Left ventricle myocardium superior (tissue), 1 donor: ENCODE results near the gene AP3D1. TPM values are rescaled to one million over a fixed set of nuclear protein-coding genes. Genes with fewer than 3 reads are reported as not detected.

Source experiments
- ATAC-seq: fragments of 200-7000 bp; cut with Tn5 transposase; one replicate; pipeline ENCODE4 v1.9.1; 2020; ENCODE audit warnings: mild to moderate bottlenecking, moderate library complexity
- DNase-seq: peaks from one replicate; pipeline ENCODE4 v3.0.0-alpha.2; 2020
- intact Hi-C: fragments of 100-400 bp; cut with micrococcal nuclease; formaldehyde crosslinking; loops from one replicate; pipeline ENCODE4 v1.11.0; 2022
- total RNA-seq: library from RNA; stranded (reverse); fragmentation: NEBNext Ultra II Directional; extraction: Animal tissue kit (Norgen Biotek cat#: 25700); gene quantifications from one replicate; pipeline ENCODE4 v1.2.1, GENCODE V29; 2021
- donor health status: DM: no; HTN: yes; CAD: no; lungs with severe emphysema.

AP3D1 gene
- total RNA-seq, 1 donor from 2014 or later, result 78.2 TPM

GRCh38 chr19:2058570-2059421 is 92.6 kb downstream of the AP3D1 start:
- intact Hi-C loops, result no loop called here
- ATAC-seq (no peak), DNase-seq (no peak)

- ATAC-seq, result no peak
- DNase-seq, result no peak
- intact Hi-C loops, result no loop called here
These were observed 93.6 kb downstream of the AP3D1 start for GRCh38 chr19:2057484-2058469.

DNA sequence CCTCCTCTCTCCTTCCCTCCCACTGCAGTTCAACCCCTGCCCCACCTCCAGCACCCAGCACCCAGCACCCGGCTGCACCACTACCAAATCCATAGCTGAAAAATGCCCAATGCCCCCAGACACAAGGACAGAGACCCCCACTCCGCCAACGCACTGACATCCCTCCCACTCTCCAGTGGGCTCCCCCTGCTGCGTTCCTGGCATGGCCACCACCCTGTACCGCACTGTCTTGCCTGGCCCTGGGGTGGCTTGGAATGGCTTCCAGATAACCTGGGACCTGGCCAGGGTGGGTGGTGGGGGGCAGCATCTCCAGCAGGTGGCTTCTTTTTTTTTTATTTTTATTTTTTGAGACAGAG is 94.6 kb downstream of the AP3D1 start:
- DNase-seq (peak; percentile 47), ATAC-seq (no peak)
- intact Hi-C loops, result no loop called here

DNA sequence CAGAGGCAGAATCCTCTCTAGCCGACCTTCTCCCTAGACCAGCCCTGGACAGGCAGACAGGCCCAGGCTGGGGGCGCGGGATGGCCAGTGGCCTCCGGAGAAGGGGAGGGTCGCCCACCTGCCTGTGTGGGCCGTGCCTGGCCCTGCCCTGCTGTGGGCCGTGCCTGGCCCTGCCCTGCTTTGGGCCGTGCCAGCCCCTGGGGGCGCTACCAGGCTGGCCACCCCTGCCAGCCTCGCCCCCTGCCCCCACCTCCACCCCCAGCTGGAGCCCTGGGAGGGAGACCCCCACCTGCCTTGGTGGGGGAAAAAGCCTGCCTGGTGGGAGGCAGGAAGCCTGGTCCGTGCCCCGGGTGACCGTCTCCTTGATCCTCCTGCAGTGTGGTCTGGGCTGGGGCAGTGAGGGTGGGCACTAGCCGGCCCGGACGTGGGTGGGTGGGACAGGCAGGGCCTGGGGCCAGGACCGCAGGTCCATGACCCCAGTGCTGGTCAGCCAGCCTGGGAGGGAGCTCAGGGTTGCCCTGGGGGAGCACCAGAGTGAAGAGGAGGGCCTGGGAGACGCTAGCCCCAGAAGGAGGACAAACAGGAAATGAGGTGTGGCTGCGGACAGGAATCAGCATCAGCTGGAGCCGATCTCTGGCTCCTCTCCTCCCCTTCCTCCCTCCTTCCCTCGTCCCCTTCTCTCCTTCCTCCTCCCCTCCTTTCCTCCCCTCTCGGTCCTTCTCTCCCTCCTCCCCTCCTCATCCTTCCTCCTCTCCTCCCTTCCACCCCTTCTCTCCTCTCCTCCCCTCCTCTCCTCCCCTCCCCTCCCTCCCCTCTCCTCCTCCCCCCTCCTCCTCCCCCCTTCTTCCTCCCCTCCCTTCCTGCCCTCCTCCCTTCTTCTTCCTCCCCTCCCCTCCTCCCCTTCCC is 95.2 kb downstream of the AP3D1 start:
- DNase-seq, result peak; percentile 74
- ATAC-seq, result peak; percentile 45
- intact Hi-C loops, result no loop called here

DNA sequence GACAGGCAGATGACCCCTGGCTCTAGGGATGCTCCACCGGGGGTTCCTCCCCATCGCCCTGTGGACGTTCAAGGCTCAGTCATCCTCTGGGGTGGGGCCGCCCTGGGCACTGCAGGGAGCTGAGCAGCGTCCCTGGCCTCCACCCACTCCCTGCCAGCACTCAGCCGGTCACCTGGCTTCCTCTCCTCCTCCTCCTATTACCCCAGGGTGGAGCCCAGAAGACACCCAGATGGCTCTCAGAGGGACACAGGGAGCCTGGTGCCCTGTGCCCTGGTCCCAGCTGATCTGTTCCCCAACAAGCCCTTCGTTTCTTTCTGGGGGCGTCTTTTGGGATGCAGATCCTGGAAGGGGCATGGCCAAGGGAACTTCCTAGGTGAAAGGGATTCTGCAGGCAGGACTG is 96.6 kb downstream of the AP3D1 start:
- DNase-seq (no peak), ATAC-seq (no peak)
- intact Hi-C loops, result no loop called here

- intact Hi-C loops, result no loop called here
- ATAC-seq (peak; percentile 9), DNase-seq (peak; percentile 90)
These were observed 97.6 kb downstream of the AP3D1 start for GRCh38 chr19:2053601-2054389.

- intact Hi-C loops, result no loop called here
- peak; percentile 77 for DNase-seq
- ATAC-seq, result no peak
These were observed 99.3 kb downstream of the AP3D1 start for GRCh38 chr19:2051773-2052704.

DNA sequence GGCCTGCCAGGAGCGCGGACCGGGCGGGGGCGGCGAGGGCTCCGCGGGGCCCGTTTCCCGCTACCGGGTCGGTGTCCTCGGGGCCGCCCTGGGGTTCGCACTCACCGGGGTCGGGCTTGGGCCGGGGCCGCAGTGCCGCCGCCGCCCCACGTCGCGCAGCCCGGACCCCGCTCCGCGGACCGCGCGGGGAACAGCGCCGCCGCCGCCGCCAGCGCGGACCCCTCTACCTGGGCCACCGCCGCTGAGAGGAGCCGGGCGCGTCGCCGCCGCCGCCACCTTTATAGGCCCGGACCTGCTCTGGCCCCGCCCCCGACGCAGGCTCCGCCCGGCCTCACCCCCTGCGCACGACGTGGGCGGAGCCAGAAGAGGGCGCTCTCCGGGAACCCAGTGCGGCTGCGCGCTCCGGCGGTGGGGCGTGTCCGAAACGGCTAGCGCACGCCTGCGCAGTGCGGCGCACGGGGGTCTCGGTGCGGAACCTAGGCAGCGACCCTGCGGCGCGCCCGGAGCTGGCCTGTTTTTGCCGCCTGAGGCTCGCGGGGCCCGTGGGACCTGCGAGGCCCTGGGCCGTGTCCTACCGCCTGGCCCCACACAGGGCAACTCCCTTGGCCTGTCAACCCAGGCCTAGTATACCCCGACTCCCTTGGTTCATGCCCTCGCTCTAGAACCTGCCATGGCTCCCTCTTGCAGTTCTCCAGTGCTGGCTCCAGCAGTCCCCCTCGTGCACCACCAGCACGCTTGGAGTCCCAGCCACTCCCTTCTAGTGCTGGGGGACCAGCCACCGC is 100.2 kb downstream of the AP3D1 start, which contains the start of gene MKNK2:
MKNK2 (minus strand) TSS at position 254 of the 782 bp plus-strand sequence. CDS start 393 bp downstream, outside the sequence.
- ATAC-seq (peak; percentile 69), DNase-seq (peak; percentile 98)
- intact Hi-C loops, result no loop called here

Other genes starting within 250 kb of the AP3D1 start
- 2.0 TPM for gene ADAT3, start 246.2 kb downstream of the AP3D1 start, total RNA-seq
- 16.4 TPM for gene SCAMP4, start 246.2 kb downstream of the AP3D1 start, total RNA-seq
- 27.9 TPM for gene CSNK1G2, start 210.4 kb downstream of the AP3D1 start, total RNA-seq
- 65.6 TPM for gene BTBD2, start 135.9 kb downstream of the AP3D1 start, total RNA-seq
- 272 TPM for gene MKNK2, start 100.3 kb downstream of the AP3D1 start, total RNA-seq
- 17.5 TPM for gene MOB3A, start 55.2 kb downstream of the AP3D1 start, total RNA-seq
- 1.9 TPM for gene IZUMO4, start 54.7 kb downstream of the AP3D1 start, total RNA-seq
- 11.9 TPM for gene DOT1L, start 12.4 kb upstream of the AP3D1 start, total RNA-seq
- 60.7 TPM for gene PLEKHJ1, start 84.8 kb upstream of the AP3D1 start, total RNA-seq
- gene SF3A2, start 85.3 kb upstream of the AP3D1 start, total RNA-seq, result 31.4 TPM
- 1.6 TPM for gene AMH, start 97.8 kb upstream of the AP3D1 start, total RNA-seq
- not detected for gene JSRP1, start 104.9 kb upstream of the AP3D1 start, total RNA-seq
- gene PEAK3, start 130.6 kb upstream of the AP3D1 start, total RNA-seq, result 0.87 TPM
- gene LINGO3, start 156.6 kb upstream of the AP3D1 start, total RNA-seq, result not detected
- 43.8 TPM for gene LSM7, start 177.0 kb upstream of the AP3D1 start, total RNA-seq
- 25.9 TPM for gene SPPL2B, start 177.1 kb upstream of the AP3D1 start, total RNA-seq
- gene TMPRSS9, start 208.7 kb upstream of the AP3D1 start, total RNA-seq, result not detected